HG02870 (cell line): ENCODE measurements around the gene ZNF385B.

ENCODE experiments used
- ATAC-seq: cut with Tn5 transposase; IDR thresholded peaks from one replicate; pipeline ENCODE4 v1.9.1; 2021; ENCODE audit warnings: mild to moderate bottlenecking, moderate library complexity; ENCODE audit not compliant: unreplicated experiment

The ZNF385B gene

DNA sequence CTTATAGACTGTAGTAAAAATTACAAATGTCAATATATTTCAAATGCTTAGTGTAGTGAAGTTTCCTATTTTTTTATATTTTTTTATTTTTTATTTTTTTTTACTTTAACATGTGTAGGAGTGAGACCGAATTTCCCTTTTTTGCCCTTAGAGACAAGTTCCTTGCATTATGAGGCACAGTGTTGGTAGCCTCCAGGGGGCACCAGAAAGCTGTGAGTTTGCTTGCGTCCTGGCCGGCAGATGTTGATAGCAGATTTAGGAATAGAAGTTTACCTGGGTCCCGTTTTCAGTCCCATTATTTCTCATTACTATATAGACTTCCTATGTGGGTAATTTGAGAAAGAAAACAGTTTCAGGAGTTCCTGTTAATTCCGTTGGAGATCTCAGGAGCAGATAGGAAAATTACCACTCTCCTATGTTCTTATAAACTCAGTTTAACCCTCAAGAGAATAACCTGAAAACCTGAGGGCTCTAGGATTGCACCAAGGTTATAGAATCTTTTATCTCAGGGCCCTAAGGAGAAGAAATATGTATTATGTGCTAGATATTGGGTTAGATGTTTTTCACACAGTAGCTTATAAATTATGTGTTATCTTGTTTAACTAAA, 439.3 kb downstream of the ZNF385B start:
- peak; percentile 86 for ATAC-seq

DNA sequence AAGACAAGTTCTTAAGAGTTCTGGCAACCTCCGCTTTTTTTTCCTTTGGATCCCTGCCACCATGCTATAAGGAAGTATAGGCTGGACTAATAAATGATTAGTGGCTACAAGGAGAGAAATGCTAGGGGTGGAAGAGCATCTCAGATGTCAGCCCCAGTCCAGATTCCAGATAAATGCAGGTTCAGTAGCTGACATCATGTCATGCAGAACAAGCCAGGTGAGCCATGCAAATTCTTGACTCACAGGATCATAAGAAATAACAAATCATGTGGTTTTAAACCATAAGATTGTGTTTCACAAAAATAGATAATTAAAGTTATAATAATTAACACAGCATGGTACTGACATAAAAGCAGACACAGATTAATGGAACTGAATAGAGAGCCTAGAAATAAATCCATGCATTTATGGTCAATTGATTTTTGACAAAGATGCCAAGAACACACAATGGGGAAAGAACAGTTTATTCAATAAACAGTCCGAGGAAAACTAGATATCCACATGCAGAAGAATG, 443.9 kb downstream of the ZNF385B start:
- no peak for ATAC-seq

DNA sequence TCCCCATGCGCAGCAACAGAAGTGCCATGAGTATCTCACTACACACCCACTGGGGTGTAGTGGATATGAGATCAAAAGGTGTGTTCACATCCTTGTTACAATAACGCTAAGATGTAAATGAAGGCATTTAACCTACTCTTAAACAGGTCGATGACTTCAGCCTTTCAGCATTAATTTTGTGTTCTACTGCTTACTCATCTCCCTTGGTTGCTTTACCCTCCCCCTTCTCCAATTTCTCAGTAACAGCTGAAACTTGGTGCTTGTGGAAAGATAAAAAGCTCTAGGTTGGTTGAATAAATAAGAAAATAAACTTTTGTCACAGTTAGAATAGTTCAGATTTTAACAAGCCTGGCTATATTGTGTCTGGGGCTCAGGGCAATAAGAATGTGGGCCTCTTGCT, 449.3 kb downstream of the ZNF385B start:
- no peak for ATAC-seq

DNA sequence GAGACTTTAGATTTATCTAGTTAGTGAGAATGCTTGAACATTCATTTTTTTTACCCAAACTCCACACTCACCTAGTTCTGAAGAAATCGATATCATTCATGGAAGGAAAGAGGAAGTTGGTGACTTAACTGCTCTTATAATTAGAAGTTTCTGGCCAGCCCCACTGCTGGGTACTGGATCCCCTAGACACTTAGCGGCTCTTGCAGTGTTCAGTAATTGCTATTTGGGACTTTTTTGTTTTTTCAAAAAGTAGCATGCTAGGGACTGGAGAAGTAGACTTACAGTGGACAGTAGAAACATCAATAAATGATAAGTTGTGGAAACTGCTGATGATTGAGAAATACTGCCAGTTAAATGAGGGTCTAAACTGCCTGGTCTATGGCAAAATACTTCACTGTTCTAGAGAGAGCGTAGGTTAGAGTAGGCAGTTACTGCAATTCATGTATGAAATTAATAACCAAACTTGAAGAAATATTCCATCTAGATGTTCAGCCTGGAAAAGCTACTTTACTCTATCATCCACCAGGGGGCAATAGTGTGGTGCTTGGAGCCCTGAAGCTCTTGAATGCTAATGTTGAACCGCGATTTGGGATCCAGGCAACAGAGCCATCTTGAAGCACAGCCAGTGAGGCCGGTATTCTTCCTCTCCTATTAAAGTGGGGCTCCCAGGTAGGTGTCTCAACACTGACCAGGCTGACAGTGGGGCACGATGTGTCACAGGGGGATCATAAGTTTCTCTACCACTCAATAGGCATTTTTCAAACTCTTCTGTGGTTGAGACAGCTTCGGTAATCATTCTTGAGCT, 450.7 kb downstream of the ZNF385B start:
- peak; percentile 81 for ATAC-seq

DNA sequence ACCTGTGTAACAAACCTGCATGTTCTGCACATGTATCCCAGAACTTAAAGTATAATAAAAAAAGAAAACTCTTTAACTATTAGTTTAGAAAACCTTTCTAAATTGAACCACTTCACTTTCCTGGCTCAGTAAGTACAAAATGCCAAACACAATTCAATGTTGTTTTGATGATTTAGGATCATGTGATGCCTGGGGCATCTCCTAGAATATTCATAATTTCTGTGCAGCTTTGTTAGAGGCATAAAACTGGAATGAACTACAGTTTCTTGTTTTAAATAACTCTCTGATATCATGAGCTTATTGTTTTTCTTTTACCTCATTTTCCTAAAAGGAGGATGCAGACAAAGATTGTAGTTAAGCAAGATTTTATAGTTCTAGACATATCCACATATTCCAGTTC, 457.8 kb downstream of the ZNF385B start:
- ATAC-seq, result no peak

DNA sequence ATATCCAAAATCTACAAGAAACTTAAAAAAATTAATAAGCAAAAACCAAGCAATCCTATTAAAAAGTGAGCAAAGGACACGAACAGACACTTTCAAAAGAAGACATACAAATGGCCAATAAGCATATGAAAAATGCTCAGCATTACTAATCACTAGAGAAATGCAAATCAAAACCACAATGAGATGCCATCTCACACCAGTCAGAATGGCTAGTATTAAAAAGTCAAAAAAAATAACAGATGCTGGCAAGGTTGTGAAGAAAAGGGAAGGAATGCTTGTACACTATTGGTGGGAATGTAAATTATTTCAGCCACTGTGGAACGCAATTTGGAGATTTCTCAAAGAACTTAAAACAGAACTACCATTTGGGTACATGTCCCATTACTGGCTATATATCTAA, 467.9 kb downstream of the ZNF385B start:
- no peak for ATAC-seq
